ENCODE data around the gene SLC5A6.
"Not testable (repeated sequence)": the region's sequence is repeated elsewhere in the genome, so short reads cannot be mapped to it uniquely, and the experiment has no call there.

SLC5A6 gene

DNA sequence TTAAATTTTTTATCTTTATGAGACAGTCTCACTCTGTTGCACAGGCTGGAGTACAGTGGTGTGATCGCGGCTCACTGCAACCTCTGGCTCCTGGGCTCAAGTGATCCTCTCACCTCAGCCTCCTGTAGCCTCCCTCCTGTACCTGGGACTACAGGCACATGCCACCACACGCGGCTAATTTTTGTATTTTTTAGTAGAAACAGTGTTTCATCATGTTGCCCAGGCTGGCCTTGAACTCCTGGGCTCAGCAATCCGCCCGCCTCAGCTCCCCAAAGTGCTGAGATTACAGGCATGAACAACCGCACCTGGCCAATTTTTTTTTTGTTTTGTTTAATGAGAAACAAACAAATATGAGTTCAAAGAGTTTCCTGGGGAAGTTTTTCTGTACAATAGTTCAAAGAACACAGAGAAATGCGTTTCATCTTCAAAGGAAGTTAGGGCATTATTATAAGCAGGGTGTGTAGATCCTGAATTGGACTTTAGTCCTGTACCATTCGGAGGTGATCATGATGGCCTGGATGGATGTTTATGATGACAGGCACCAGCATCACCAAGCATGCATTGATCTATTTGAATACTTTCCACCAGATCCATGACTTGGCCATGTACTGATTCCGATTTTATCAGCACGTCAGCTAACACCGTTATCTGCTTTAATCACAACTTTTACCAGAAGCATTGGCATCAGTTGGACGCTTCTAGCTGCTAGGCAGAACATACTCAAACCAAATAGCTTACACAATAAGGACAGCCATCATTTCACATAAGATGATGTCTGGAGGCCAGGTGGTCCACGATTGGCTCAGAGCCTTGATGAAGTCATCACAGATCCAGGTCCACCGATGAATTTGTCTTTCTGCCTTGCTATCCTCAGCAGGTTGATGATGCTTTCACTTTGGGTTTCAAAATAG, 34.4 kb downstream of the SLC5A6 start:
- no peak for DNase-seq

DNA sequence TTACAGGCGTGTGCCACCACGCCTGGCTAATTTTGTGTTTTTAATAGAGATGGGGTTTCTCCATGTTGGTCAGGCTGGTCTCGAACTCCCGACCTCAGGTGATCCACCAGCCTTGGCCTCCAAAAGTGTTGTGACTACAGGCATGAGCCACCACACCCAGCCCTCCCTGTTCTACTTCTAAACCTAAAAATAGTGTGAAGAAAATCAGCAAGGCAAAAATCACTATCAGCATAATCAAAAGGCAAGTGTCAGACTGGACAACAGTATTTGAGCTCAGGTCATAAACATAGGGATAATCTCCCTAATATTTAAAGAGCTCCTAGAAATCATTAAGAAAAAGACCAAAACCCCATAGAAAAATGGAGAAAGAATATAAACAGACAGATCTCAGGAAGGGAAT, 36.3 kb downstream of the SLC5A6 start:
- DNase-seq, result not testable (repeated sequence)

DNA sequence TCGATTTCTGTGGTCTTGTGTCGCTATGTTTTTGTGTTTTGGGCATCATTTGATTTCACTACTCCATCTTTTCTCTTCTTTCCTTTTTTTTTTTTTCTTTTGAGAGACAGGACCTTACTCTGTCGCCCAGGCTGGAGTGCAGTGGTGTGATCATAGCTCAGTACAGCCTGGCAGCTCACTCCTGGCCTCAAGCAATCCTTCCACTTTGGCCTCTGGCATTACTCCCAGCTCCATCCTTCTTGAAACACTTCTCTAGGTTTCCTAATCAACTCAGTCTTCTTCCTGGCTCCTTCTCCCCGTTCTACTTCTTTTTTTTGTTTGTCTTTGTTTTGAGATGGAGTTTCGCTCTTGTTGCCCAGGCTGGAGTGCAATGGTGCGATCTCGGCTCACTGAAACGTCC, 36.7 kb downstream of the SLC5A6 start:
- DNase-seq, result peak in 1 of 58 donors; percentile 1

DNA sequence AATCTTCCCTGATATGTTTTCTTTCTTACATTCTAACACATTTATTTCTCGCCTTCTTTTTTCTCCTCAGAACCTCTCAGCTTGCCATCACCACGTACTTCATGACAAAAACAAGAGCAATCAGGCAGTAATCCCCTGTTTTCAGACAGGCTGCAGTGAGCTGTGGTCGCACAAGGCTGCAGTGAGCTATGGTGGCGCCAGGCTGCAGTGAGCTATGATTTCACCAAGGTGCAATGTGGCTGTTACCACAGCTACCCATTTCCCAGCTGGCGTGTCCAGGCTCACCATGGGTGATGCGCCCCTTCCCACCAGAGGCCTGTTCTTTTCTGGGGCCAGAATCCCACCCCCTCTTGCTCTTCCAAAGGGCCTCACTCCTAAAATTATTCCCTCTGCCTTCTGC, 37.4 kb downstream of the SLC5A6 start:
- DNase-seq, result peak in 1 of 58 donors; percentile 14

DNA sequence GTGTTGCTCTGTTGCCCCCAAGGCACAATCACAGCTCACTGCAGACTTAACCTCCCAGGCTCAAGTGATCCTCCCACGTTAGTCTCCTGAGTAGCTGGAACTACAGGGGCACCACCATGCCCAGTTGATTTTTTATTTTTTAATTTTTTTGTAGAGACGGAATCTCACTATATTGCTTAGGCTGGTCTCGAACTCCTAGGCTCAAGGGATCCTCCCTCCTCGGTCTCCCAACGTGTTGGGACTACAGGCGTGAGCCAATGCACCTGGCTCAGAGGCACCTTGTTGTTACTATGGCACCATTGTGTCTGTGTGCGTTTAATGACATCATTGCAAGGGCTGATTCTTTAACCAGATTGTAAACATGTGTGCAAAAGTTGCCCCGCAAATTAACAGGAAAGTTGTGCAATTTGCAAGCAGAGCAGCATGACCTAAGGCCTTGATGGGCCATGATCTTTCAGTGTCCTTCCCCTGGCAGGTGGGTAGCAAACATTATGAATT, 40.7 kb downstream of the SLC5A6 start:
- DNase-seq, result no peak

DNA sequence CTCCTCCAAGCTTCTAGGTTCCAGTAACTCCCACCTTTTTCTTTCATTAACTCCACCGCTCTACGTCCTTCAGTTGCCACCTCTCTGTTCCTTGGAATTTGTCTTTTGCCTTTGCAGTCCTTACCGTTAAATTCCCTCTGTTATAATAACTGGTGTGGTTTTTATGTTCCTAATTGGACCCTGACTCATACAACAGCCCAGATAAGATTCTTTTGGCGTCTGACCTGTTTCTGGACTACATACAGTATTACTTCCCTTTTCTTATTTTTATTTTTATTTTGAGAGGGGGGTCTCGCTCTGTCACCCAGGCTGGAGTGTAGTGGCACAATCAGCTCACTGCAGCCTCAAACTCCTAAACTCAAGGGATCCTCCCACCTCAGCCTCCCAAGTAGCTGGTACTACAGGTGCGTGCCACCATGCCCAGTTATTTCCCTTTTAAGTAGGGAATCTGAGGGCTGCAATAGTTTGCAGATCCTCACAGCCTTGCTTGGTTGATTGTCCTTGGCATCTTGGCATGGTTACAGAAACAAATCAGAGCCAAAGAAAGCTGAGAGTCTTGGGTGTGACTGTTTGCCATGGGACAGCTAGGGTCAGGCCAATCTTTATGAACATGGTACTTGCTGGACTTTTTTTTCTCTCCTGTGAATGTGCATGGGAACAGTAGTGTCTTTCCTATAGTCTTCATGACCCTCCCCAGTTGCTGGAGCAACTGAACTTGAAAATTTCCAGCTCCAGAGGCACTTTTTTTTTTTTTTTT, 41.3 kb downstream of the SLC5A6 start:
- DNase-seq, result no peak

DNA sequence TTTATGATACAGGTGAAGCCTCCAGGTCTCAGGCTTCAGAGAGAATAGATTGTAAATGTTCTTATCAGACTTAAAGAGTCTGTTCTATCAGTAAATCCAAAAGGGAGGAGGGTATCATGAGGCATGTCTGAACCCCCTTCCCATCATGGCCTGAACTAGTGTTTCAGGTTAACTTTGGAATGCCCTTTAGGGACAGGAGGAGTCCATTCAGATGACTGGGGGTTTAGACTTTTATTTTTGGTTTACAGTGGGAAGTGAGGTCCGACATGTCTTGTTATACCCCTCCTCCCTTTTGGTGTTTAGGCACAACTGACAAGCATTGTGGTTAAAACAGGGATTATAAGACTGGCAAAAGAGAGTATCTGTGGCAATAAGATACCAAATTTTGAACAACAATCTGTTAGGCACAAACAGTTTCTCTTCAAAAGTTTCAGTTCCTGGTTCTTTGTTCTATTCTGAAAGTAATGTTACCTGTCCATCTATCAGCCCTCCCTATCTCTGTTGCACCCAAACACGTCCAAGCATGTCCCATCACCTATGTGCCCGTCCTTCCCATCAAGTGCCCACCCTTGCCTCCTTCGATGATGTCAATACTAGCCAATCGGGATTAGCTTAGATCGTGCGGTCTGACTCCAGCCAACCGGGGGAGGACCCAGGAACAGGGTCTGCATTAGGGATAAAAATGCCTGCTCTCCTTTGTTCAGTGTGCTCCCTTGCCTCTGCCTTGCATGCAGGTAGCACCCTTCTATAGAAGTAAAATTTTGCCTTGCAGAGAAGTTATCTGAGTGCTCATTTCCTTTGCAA, 46.9 kb downstream of the SLC5A6 start:
- no peak for DNase-seq

DNA sequence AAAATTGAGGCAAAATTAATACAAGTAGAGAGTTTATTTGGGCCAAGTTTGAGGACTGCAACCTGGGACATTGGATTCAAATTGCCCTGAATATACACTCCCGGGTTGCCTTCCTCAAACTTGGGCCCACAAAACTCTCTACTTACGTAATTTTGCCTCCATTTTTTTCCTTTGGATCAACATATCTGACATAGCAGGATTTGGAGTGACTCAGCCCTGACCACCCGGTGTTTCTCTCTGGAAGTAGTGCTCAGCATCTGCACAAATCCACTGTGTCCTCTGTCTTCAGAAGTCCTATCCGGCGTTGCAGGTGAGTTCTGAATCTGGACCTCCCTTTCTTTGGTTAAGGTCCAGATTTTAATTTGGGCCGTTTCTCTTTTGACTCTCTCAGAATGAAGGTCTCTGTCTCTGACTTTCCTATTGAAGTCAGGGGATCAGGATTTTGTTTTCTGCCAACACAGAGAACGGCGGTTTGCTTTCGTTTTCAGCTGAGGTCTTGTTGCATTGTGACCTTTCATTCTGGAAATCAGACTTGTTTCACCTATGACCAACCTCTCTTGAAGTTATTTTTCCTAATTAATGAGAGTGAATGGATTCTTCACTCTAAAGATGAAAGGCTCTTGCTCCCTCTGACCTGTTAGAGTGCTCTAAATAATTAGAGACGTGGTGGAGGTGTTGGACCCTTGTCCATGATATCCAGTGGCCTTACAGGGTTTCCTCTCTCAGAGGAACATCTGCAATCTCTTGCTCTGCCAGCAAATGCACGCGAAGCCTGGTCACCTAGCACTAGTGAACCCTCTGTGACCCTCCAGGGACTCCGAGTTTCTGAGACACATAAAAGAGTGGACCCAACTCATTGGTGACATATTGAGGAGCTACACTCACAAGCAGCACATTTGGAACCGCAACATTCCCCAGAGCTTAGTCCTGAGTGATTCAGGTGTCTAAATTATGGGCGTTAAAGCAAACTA, 49.6 kb downstream of the SLC5A6 start:
- DNase-seq, result no peak

DNA sequence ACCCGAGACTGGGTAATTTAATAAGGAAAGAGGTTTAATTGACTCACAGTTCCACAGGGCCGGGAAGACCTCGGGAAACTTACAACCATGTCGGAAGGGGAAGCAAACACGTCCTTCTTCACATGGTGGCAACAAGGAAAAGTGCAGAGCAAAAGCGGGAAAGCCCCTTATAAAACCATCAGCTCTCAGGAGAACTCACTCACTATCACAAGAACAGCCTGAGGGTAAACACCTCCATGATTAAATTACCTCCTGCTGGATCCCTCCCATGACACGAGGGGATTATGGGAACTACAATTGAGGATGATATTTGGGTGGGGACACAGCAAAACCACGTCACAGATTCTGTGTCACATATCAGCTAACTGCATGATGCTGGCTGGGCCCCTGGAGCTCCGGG, 51.9 kb downstream of the SLC5A6 start:
- DNase-seq, result no peak

DNA sequence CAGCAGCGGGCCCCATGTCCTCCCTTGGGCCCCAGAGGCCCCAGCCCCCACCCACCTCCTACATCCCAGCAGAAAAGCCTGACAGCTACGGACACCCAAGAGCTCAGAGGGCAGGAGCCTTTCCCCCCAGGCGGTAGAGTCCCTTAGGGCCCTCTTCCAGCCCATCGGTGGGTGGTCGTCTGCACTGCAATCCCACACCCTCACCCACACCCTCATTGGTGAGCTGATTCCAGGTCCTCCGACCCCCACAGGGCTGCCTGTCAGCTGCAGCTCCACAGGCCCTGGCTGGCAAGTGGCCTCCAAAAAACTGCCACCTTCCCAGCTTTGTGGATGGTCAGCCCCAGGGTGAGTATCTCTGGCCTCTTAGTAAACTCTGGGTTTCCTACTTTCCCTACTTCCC, 52.8 kb downstream of the SLC5A6 start:
- no peak for DNase-seq

DNA sequence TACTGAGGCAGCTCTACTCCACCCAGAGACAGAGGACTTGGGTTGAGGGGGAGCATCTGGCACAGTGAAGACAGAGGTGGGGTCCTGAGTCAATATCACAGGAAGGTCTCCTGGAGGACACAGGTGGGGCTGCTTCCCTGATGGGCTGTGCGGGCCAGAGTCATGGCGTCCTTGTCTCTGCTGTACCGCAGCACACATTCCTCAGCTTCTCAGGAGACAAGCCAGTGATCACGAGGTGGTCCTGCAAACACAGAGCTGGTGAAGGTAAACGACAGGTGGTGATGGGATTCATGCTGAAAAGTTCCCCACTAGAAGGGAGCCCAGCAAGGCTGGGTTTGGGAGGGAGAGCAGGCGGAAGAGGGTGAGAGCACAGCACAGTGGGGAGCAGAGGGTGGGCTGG, 53.6 kb downstream of the SLC5A6 start:
- DNase-seq, result no peak

DNA sequence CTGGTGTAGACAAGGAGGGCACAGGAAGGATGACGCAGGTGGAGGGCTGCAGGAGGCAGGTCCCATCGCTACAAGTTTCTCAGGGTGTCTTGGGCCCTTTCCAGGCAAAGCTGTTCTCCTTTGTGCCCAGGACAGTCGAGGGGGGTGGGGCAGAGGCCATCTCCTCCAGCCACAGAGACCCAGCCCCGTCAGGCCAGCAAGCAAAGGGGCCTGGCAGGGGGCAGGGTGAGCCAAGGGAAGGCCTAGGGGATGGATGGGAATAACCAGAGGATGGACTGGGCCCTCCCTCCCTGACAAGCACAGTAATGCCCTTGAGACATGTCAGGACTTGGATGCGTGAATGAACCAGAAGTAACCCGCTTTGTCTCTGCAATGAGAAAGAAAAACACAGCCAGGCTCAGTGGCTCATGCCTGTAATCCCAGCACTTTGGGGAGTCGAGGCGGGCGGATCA, 57.0 kb downstream of the SLC5A6 start:
- DNase-seq, result no peak

DNA sequence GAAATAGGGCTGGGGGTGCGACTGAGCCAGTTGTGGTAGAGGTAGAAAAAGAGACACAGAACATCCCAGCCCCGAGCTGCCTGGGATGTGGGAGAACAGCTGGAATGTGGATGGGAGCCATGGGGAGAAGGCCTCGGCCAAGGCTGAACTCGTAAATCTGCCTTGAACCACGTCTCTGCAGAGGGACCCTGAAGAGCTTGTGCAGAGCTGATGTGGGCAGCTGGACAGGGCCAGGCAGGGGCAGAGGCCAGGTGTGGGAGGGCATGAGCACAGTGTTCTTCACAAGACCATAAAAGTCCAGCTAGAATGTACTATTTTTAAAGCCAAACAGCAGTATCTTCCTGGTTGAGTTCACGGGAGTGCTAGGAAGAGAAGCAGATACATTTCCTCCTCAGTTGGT, 57.6 kb downstream of the SLC5A6 start:
- DNase-seq, result no peak

DNA sequence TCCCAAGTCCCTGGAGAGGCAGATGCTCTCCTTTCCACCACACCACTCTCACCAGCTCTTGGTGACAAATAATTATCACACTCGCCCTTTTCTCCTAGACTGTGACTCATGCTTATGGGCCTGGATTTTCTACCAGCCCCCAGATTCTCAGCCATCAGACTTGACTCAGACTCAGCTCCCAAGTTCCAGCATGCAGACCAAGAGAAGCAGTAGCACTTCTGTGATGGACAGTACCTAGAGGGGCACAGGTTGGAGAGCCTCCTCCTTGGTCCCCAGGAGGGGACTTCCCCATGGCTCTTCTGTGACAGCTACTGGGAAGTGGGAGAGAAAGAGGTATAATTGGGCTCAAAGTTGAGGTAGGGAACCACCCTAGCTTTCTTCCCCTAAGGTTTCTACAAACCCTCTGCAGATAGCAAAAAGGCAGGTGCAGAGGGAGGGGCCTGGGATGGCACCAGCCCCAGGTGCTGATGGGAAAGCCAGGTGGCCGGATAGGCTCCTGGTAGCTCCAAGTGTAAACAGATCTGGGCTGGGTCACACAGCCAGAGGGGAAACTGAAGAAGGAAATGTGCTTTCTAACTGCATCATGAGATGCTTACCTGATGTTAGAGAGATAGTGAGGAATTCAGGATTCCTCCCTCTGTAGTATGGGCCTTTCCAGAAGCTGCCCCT, 59.1 kb downstream of the SLC5A6 start:
- DNase-seq, result peak in 1 of 58 donors; percentile 37

DNA sequence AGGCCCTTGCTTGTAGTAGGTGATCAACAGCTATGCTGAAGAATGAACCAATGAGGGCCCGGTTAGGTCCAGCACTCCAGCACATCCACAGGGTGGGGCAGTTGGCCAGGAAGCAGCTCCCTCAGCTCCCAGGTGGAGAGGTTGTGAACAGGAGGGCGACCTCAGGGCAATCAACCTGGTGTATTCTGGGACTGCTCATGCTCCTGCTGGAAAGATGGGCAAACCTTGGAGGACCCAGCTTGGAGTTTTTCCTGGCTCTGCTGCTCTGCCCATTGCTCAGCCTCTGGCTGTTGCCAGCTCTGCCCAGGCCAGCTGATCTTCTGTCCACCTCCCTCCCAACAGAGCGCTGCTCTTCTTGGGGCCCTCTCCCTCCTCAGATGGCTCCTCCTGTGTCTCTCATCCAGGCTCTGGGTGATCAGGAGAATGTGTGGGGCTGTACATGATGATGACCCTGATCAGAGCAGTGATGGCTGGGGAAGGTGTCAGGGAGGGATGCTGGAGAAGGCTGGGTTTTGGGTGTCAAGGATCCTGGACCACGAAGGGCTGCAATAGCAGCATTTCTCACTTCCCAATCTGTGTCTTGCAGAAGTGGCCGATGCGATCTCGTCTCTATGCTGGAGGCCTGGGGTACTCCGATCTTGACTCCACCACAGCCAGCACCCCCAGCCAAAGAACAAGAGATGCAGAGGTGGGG, 59.8 kb downstream of the SLC5A6 start:
- DNase-seq, result no peak

DNA sequence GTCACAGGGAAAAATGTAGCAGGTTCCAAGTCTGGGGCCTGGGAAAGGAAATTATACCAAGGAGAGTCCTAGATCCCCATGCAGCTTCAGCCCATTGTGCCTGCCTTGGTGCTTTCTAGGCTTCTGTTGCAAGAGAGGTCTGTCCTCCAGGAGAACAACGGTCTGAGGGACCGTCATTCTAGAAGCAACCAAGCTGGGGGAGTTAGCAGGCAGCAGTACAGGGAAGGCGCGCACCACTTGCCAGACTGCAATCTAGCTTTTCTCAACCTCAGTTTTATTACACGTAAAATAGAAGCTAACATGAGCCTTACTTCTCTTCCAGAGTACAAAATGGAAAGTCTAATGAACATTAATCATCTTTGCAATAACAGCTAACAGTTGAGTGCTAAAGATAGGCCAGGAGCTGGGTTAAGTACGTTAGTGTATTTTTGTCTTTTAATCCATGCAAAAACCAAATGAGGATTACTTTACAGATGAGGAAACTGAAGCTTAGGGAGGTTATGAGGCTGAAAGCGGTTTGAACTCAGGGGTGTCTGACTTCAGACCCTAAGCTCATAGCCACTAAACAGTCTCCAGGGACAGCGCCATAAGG, 61.3 kb downstream of the SLC5A6 start:
- DNase-seq, result no peak

Data from anterior cingulate cortex (tissue), 58 donors.